Pancreas (tissue), 10 donors: ENCODE measurements around the gene PRSS1. TPM values are rescaled to one million over a fixed set of nuclear protein-coding genes. Genes with fewer than 3 reads are reported as not detected.
"Not testable (repeated sequence)": the region's sequence is repeated elsewhere in the genome, so short reads cannot be mapped to it uniquely, and the experiment has no call there.

Source experiments
- ATAC-seq, 4 donors: fragments of 200-7000 bp; cut with Tn5 transposase; one replicate each; pipeline versions ENCODE4 v1.8.0 to v1.9.1; 2020; ENCODE audit warnings: mild to moderate bottlenecking in 4 of 4, moderate library complexity in 4 of 4
- DNase-seq, 6 donors: peaks; one replicate each; pipeline ENCODE4 v3.0.0-alpha.2; 2020
- FAIRE-seq: peaks from 2 replicates; lab custom pipeline; 2012; peaks lifted over from hg19 to GRCh38; lab: Jason Lieb, UNC
- H3K27ac ChIP-seq, 4 donors: fragments of 200-600 bp; sonication (generic); 1 replicate in 3 of 4; 2 replicates in 1 of 4; pipeline versions ENCODE4 v1.5.0 to v1.8.0; 2020
- H3K27me3 ChIP-seq, 4 donors: fragments of 200-600 bp; one replicate each; pipeline ENCODE4 v1.8.0; 2021
- H3K36me3 ChIP-seq, 3 donors: fragments of 200-600 bp; sonication (generic) in 1 of 3; one replicate each; pipeline versions ENCODE4 v1.5.0 to v1.8.0; 2020 to 2021
- H3K4me1 ChIP-seq, 3 donors: fragments of 200-600 bp; one replicate each; pipeline ENCODE4 v1.8.0; 2021
- H3K4me3 ChIP-seq, 4 donors: fragments of 200-600 bp; sonication (generic) in 2 of 4; one replicate each; pipeline versions ENCODE4 v1.5.0 to v1.8.0; 2020 to 2021
- H3K9me3 ChIP-seq, 4 donors: fragments of 200-600 bp; one replicate each; pipeline ENCODE4 v1.8.0; 2021
- CTCF ChIP-seq, 4 donors: fragments of 200-600 bp; sonication (generic) in 3 of 4; IDR thresholded peaks; one replicate each; pipeline versions ENCODE4 v1.5.0 to v1.8.0; 2021; ENCODE audit warnings: antibody characterized with exemption in 4 of 4
- WGBS, 2 donors: extraction: QIAGEN DNeasy Blood & Tissue Kit; methylation state at CpG; one replicate each; pipeline ENCODE4 v1.1.7; 2013; 5-methylcytosine and 5-hydroxymethylcytosine counted together
- intact Hi-C, 3 donors: fragments of 100-400 bp; cut with DNase I; formaldehyde crosslinking; loops; one replicate each; pipeline versions ENCODE4 v1.11.1 to v1.14.2; 2022
- polyA plus RNA-seq, 2 donors: library from polyadenylated mRNA; stranded (reverse); fragments of 200-250 nt; gene quantifications; one replicate each; pipeline ENCODE4 v1.2.3, GENCODE V29; 2013
- total RNA-seq, 6 donors: library from RNA; stranded (reverse); fragmentation: NEBNext Ultra II Directional in 4 of 6; extraction: Animal tissue kit (Norgen Biotek cat#: 25700) in 4 of 6; gene quantifications; one replicate each; pipeline versions ENCODE4 v1.2.1 to v1.2.4, GENCODE V29; 2021 to 2023
- donor health status: healthy with polysubstance abuse.
- donor health status: DM: no; HTN: no; CAD: no; lungs with moderate emphysema.
- donor health status: DM: no; HTN: no; CAD: no.
- donor health status: control.
- donor health status: control.
- donor health status: Bipolar disorder and iron deficiency.
- donor health status: DM: yes; HTN: yes; CAD: no.
- donor health status: DM: no; HTN: no; CAD: no.
- donor health status: DM: no; HTN: no; CAD: no.
- donor health status: DM: yes; HTN: yes; CAD: no.

PRSS1 gene
- over 10,000 TPM; 23,499 to 66,172 (median 43,326) TPM for total RNA-seq
- polyA plus RNA-seq = over 10,000 TPM; 22,582 to 45,101 TPM

GRCh38 chr7:142749218-142749993, at the start of gene PRSS1:
Gene PRSS1 (plus strand): TSS chr7:142749472. CDS start chr7:142749485, 13 bp downstream.
- no peak for FAIRE-seq
- WGBS, 2 donors = 24 to 42% methylated on average over 11 of the region's 11 CpGs
- no peak for TF ChIP-seq CTCF (IDR thresholded peaks at IDR 0.05)
- no peaks in the 10 kb centered on the region for H3K9me3 ChIP-seq
- H3K27ac ChIP-seq = peak within 1 kb of the TSS; percentile 84 to 91 (median 90)
- peak; percentile 70 to 94 (median 87) for DNase-seq
- peaks cover 7 to 23% (median 9%) of the 10 kb centered on the region in 3 donors for H3K4me1 ChIP-seq
- intact Hi-C loops = no loop called here
- ATAC-seq = peak; percentile 49 to 70 (median 64)
- H3K27me3 ChIP-seq = no peaks in the 10 kb centered on the region
- peak within 1 kb of the TSS; percentile 39 to 72 (median 52) for H3K4me3 ChIP-seq
- H3K36me3 ChIP-seq = peaks cover 0 to 17% (median 0%) of the 10 kb centered on the region in 3 donors

GRCh38 chr7:142700935-142701334, 48.3 kb upstream of the PRSS1 start:
- ATAC-seq, intact Hi-C loops, DNase-seq: not testable (repeated sequence)

GRCh38 chr7:142703655-142704305, 45.5 kb upstream of the PRSS1 start:
- intact Hi-C loops = no loop called here
- DNase-seq = no peak
- Histone ChIP-seq H3K36me3 (no peaks in the 10 kb centered on the region), H3K4me3 (no peak overlapping the region), H3K4me1 (peaks cover 3 to 9% (median 8%) of the 10 kb centered on the region in 3 donors), H3K27me3 (no peaks in the 10 kb centered on the region), H3K9me3 (no peaks in the 10 kb centered on the region), H3K27ac (no peak overlapping the region)
- 63 to 75% methylated on average over 9 of the region's 9 CpGs for WGBS, 2 donors
- TF ChIP-seq CTCF (IDR thresholded peaks at IDR 0.05) = no peak
- no peak for ATAC-seq
- no peak for FAIRE-seq

More at GRCh38 chr7:142700935-142701334, 48.3 kb upstream of the PRSS1 start:
- H3K4me3 ChIP-seq, FAIRE-seq, H3K9me3 ChIP-seq, H3K27ac ChIP-seq, H3K36me3 ChIP-seq, H3K27me3 ChIP-seq: not testable (repeated sequence)
- H3K4me1 ChIP-seq = peaks cover 3 to 21% (median 21%) of the 10 kb centered on the region in 3 donors
- WGBS, 2 donors = 32 to 49% methylated on average over 1 of the region's 1 CpG

- DNase-seq, H3K27me3 ChIP-seq, FAIRE-seq, intact Hi-C loops, H3K9me3 ChIP-seq, H3K36me3 ChIP-seq: not testable (repeated sequence)
- peak overlapping the region in 1 of 4 donors; percentile 30 for H3K4me3 ChIP-seq
- peak; percentile 13 to 34 (median 30) for ATAC-seq
- H3K4me1 ChIP-seq = peaks cover 2 to 19% (median 8%) of the 10 kb centered on the region in 3 donors
- peak overlapping the region in 2 of 4 donors; percentile 36 to 58 for H3K27ac ChIP-seq
Observed at GRCh38 chr7:142708726-142709125, 40.5 kb upstream of the PRSS1 start.

- no peak for TF ChIP-seq CTCF (IDR thresholded peaks at IDR 0.05)
- no peaks in the 10 kb centered on the region for H3K27me3 ChIP-seq
- ATAC-seq = peak; percentile 56 to 71 (median 64)
- H3K4me1 ChIP-seq = peaks cover 2 to 24% (median 8%) of the 10 kb centered on the region in 3 donors
- peak overlapping the region in 2 of 4 donors; percentile 58 to 66 for H3K27ac ChIP-seq
- no peak for FAIRE-seq
- 30 to 36% methylated on average over 6 of the region's 6 CpGs for WGBS, 2 donors
- intact Hi-C loops = no loop called here
- H3K4me3 ChIP-seq = peak overlapping the region in 2 of 4 donors; percentile 15 to 30
- DNase-seq = peak in 4 of 6 donors; percentile 38 to 69 (median 62)
- H3K36me3 ChIP-seq = no peaks in the 10 kb centered on the region
- no peaks in the 10 kb centered on the region for H3K9me3 ChIP-seq
Observed at GRCh38 chr7:142709921-142710320, 39.4 kb upstream of the PRSS1 start.
